NT2/D1 (cell line): ENCODE measurements around the gene LARGE1.

Source experiments
- YY1 ChIP-seq: IDR thresholded peaks from 2 replicates; pipeline ENCODE4 v1.6.1; 2011; ENCODE audit not compliant: insufficient read length, insufficient read depth
- ZNF274 ChIP-seq: IDR thresholded peaks from 2 replicates; pipeline ENCODE4 v1.6.1; 2011; ENCODE audit warnings: mild to moderate bottlenecking, low read depth, low read length

DNA sequence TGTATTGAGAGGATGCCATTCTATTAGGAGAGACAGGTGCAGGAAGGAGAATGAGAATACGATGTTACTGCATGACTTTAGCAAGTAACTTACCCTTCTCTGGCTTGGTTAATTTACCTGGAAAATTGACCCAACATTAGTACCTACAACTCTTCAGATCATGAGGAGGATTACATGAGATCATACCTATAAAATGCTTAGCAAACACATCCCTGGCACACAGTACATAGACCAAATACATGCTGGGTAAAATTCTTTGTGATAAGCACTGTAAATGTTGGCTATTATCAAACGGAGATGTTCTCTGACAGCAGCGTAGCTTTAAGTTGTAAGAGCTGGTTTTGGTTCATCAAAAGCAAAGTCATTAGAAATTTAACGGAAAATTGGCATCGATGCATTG is 28.8 kb downstream of the LARGE1 start:
- TF ChIP-seq YY1 (no peak), ZNF274 (no peak)
